ENCODE data around the gene FMN1.

GRCh38 chr15:32864841-32865240 lies 329.7 kb downstream of the FMN1 start:
- no peak for TF ChIP-seq EZH2 (IDR thresholded peaks at IDR 0.05; ENCODE audit: insufficient read depth, poor library complexity, severe bottlenecking)
- TF ChIP-seq EZH2phosphoT487 (IDR thresholded peaks at IDR 0.05; ENCODE audit: insufficient read depth, low read depth) = no peak
